ENCODE measurements around the gene GABRG3. TPM values are rescaled to one million over a fixed set of nuclear protein-coding genes. Genes with fewer than 3 reads are reported as not detected.

GABRG3 gene
- total and polyA plus RNA-seq, 2 donors (not counting 3 experiments of a cell fraction or from before 2014, with no cell fraction given), result not detected

DNA sequence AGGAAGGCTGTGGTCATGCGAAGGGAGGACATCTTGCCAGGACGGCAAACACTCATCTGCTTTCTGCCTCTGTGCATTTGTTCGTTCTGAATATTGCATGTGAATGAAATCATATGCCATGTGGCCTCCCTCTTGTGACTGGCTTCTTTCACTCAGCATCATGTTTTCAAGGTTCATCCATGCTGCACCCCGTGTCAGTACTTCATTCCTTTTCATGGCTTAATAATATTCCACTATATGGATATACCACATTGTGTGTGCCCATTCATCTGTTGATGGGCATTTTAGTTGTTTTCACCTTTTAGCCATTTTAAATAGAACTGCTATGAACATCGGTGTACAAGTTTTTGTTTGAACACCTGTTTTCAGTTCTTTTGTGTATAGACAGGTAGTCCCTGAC is 118.7 kb downstream of the GABRG3 start:
- no peak for FAIRE-seq
- no peaks in the 10 kb centered on the region for H4K20me1 ChIP-seq (replicated peaks; ENCODE audit: control insufficient read depth, extremely low read depth, insufficient read depth, low read length)
- BruUV-seq (replicated peaks), result no TSS peak
- H3K27me3 ChIP-seq (ENCODE audit: control insufficient read depth in 2 of 2, insufficient read depth in 2 of 2, low read length in 2 of 2), result no peaks in the 10 kb centered on the region
- no peak overlapping the region for H2AFZ ChIP-seq (ENCODE audit: low read depth, low read length)
- ChIA-PET POLR2A (no interaction called here), CTCF (no interaction called here)
- H3K27ac ChIP-seq (ENCODE audit: insufficient read depth, low read depth, low read length), result no peak overlapping the region
- H3K4me2 ChIP-seq (ENCODE audit: insufficient read depth, low read length), result no peak overlapping the region
- no peak for TF ChIP-seq MYC (IDR thresholded peaks at IDR 0.05; ENCODE audit: low read depth, low read length)
- TF ChIP-seq GATA2 (IDR thresholded peaks at IDR 0.05; ENCODE audit: insufficient read depth, insufficient read length, low read depth, low read length), result no peak
- TF ChIP-seq POLR2A (IDR thresholded peaks at IDR 0.05; ENCODE audit: low read depth, low read length), result no peak
- TF ChIP-seq, protein P1, sequence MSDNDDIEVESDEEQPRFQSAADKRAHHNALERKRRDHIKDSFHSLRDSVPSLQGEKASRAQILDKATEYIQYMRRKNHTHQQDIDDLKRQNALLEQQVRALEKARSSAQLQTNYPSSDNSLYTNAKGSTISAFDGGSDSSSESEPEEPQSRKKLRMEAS (IDR thresholded peaks at IDR 0.05; ENCODE audit: insufficient read depth, insufficient read length), result no peak
- TF ChIP-seq JUN (IDR thresholded peaks at IDR 0.05; ENCODE audit: borderline replicate concordance, insufficient read depth, insufficient read length, low read depth), result no peak
- TF ChIP-seq, protein P2, sequence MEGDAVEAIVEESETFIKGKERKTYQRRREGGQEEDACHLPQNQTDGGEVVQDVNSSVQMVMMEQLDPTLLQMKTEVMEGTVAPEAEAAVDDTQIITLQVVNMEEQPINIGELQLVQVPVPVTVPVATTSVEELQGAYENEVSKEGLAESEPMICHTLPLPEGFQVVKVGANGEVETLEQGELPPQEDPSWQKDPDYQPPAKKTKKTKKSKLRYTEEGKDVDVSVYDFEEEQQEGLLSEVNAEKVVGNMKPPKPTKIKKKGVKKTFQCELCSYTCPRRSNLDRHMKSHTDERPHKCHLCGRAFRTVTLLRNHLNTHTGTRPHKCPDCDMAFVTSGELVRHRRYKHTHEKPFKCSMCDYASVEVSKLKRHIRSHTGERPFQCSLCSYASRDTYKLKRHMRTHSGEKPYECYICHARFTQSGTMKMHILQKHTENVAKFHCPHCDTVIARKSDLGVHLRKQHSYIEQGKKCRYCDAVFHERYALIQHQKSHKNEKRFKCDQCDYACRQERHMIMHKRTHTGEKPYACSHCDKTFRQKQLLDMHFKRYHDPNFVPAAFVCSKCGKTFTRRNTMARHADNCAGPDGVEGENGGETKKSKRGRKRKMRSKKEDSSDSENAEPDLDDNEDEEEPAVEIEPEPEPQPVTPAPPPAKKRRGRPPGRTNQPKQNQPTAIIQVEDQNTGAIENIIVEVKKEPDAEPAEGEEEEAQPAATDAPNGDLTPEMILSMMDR (IDR thresholded peaks at IDR 0.05; ENCODE audit: extremely low read depth in 1 of 2, insufficient read depth in 1 of 2, low read depth in 1 of 2, low read length in 2 of 2), result no peak
- no peak for TF ChIP-seq EZH2 (IDR thresholded peaks at IDR 0.05; ENCODE audit: borderline replicate concordance, low read depth, low read length, severe bottlenecking)
- TF ChIP-seq FOS (IDR thresholded peaks at IDR 0.05; ENCODE audit: borderline replicate concordance, insufficient read depth, low read length), result no peak
- no peak for TF ChIP-seq POLR2AphosphoS5 (IDR thresholded peaks at IDR 0.05; ENCODE audit: insufficient read depth, low read depth, low read length)
- H3K4me1 ChIP-seq (ENCODE audit: control insufficient read depth, extremely low read depth, insufficient read depth, low read length), result no peaks in the 10 kb centered on the region
- H3K9me1 ChIP-seq (replicated peaks; ENCODE audit: control insufficient read depth, extremely low read depth, insufficient read depth, low read length), result no peaks in the 10 kb centered on the region
- no peaks in the 10 kb centered on the region for H3K36me3 ChIP-seq (ENCODE audit: control insufficient read depth in 2 of 2, extremely low read depth in 1 of 2, insufficient read depth in 2 of 2, low read length in 2 of 2)
- dilution Hi-C loops (cut with MboI; ENCODE audit: extremely low pct_ligation_motif_present, low sequenced_read_pairs) (no loop called here), intact Hi-C loops (cut with micrococcal nuclease) (no loop called here)
- peaks cover 2% of the 10 kb centered on the region for H3K9me3 ChIP-seq (replicated peaks; ENCODE audit: control insufficient read depth, insufficient read depth, low read length)
- H3K4me3 ChIP-seq (replicated peaks in 1 of 3; ENCODE audit: insufficient read depth in 1 of 3, low read depth in 1 of 3, low read length in 3 of 3), result no peak overlapping the region
- H3K9ac ChIP-seq (replicated peaks; ENCODE audit: extremely low read depth, insufficient read depth, low read length), result no peak overlapping the region
- no peak for DNase-seq (ENCODE audit: low read depth, low spot score)
- H3K79me2 ChIP-seq (ENCODE audit: control insufficient read depth, insufficient read depth, low read length), result no peaks in the 10 kb centered on the region

Data from endothelial cell of umbilical vein (primary cell).